Measurements from ENCODE around the gene LRRC26.

DNA sequence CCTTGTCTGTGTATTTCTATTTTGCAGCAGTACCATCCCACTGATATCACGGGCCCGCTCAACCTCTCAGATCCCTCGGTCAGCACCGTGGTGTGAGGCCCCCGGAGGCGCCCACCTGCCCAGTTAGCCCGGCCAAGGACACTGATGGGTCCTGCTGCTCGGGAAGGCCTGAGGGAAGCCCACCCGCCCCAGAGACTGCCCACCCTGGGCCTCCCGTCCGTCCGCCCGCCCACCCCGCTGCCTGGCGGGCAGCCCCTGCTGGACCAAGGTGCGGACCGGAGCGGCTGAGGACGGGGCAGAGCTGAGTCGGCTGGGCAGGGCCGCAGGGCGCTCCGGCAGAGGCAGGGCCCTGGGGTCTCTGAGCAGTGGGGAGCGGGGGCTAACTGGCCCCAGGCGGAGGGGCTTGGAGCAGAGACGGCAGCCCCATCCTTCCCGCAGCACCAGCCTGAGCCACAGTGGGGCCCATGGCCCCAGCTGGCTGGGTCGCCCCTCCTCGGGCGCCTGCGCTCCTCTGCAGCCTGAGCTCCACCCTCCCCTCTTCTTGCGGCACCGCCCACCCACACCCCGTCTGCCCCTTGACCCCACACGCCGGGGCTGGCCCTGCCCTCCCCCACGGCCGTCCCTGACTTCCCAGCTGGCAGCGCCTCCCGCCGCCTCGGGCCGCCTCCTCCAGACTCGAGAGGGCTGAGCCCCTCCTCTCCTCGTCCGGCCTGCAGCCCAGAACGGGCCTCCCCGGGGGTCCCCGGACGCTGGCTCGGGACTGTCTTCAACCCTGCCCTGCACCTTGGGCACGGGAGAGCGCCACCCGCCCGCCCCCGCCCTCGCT, 1.9 kb downstream of the LRRC26 start:
- TF ChIP-seq, protein P1, sequence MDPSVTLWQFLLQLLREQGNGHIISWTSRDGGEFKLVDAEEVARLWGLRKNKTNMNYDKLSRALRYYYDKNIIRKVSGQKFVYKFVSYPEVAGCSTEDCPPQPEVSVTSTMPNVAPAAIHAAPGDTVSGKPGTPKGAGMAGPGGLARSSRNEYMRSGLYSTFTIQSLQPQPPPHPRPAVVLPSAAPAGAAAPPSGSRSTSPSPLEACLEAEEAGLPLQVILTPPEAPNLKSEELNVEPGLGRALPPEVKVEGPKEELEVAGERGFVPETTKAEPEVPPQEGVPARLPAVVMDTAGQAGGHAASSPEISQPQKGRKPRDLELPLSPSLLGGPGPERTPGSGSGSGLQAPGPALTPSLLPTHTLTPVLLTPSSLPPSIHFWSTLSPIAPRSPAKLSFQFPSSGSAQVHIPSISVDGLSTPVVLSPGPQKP (IDR thresholded peaks at IDR 0.05; ENCODE audit: low read depth, low read length), result no peak
- TF ChIP-seq POLR2A (IDR thresholded peaks at IDR 0.05; ENCODE audit: low read length) (peak; percentile 12; the same call in 1 of the 2 replicates), MAFK (IDR thresholded peaks at IDR 0.05; ENCODE audit: partially characterized antibody) (no peak), RNF2 (IDR thresholded peaks at IDR 0.05; ENCODE audit: borderline replicate concordance, low read depth) (no peak), CEBPB (IDR thresholded peaks at IDR 0.05) (no peak), HEYL (CRISPR knock-in tag; IDR thresholded peaks at IDR 0.05) (no peak), HDAC2 (IDR thresholded peaks at IDR 0.05) (no peak), SREBF2 (IDR thresholded peaks at IDR 0.05) (no peak)
- TF ChIP-seq, protein P2, sequence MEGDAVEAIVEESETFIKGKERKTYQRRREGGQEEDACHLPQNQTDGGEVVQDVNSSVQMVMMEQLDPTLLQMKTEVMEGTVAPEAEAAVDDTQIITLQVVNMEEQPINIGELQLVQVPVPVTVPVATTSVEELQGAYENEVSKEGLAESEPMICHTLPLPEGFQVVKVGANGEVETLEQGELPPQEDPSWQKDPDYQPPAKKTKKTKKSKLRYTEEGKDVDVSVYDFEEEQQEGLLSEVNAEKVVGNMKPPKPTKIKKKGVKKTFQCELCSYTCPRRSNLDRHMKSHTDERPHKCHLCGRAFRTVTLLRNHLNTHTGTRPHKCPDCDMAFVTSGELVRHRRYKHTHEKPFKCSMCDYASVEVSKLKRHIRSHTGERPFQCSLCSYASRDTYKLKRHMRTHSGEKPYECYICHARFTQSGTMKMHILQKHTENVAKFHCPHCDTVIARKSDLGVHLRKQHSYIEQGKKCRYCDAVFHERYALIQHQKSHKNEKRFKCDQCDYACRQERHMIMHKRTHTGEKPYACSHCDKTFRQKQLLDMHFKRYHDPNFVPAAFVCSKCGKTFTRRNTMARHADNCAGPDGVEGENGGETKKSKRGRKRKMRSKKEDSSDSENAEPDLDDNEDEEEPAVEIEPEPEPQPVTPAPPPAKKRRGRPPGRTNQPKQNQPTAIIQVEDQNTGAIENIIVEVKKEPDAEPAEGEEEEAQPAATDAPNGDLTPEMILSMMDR (IDR thresholded peaks at IDR 0.05), result no peak
- TF ChIP-seq, protein P3, sequence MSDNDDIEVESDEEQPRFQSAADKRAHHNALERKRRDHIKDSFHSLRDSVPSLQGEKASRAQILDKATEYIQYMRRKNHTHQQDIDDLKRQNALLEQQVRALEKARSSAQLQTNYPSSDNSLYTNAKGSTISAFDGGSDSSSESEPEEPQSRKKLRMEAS (IDR thresholded peaks at IDR 0.05), result no peak

Measured in A549 (cell line).